BJ (cell line): Measurements from ENCODE around the gene NR5A2. TPM values are rescaled to one million over a fixed set of nuclear protein-coding genes. Genes with fewer than 3 reads are reported as not detected.

ENCODE experiments used
- CTCF ChIA-PET: fragments of 350-600 bp; formaldehyde crosslinking; extraction: SDS; loops from one replicate; lab custom pipeline; 2021; ENCODE audit warnings: antibody characterized with exemption, inconsistent platforms; lab: Yijun Ruan, JAX
- POLR2A ChIA-PET: fragments of 300-600 bp; sonication (Branson Sonifier 250); formaldehyde crosslinking; extraction: SDS; loops from one replicate; lab custom pipeline; 2021; ENCODE audit warnings: antibody characterized with exemption; lab: Charles Lee
- DNase-seq: peaks from one replicate; pipeline ENCODE4 v3.0.0-alpha.2; 2011; ENCODE audit warnings: low read depth
- H3K27me3 ChIP-seq: 2 replicates; pipeline ENCODE4 v1.6.0; 2011; ENCODE audit warnings: low read length; ENCODE audit not compliant: control insufficient read depth, insufficient read depth
- H3K36me3 ChIP-seq: 2 replicates; pipeline ENCODE4 v1.5.1; 2011; ENCODE audit warnings: low read length; ENCODE audit not compliant: control insufficient read depth, insufficient read depth
- H3K4me3 ChIP-seq: 2 replicates; pipeline ENCODE4 v1.5.1; 2011; ENCODE audit warnings: low read depth, mild to moderate bottlenecking, control low read depth, low read length
- CTCF ChIP-seq: IDR thresholded peaks from 2 replicates; pipeline ENCODE4 v1.5.1; 2011; ENCODE audit warnings: low read depth, mild to moderate bottlenecking, control low read depth, inconsistent platforms, low read length, moderate library complexity; ENCODE audit not compliant: insufficient read depth
- polyA plus RNA-seq: library from polyadenylated mRNA; depleted of rRNA; stranded (reverse); fragments of >200 nt; gene quantifications from 2 replicates; pipeline ENCODE4 v1.2.3, GENCODE V29; 2011

Gene NR5A2
- polyA plus RNA-seq, 1 experiment: 0.12 TPM

- Histone ChIP-seq H3K36me3 (no peaks in the 10 kb centered on the region), H3K4me3 (no peak overlapping the region), H3K27me3 (peaks cover 52% of the 10 kb centered on the region)
- TF ChIP-seq CTCF: no peak
- ChIA-PET POLR2A (no interaction called here), CTCF (no interaction called here)
- no peak for DNase-seq
These were observed 14.0 kb downstream of the NR5A2 start for GRCh38 chr1:200041337-200042118.

GRCh38 chr1:200042119-200042551, 14.6 kb downstream of the NR5A2 start:
- Histone ChIP-seq H3K27me3 (peaks cover 46% of the 10 kb centered on the region), H3K36me3 (no peaks in the 10 kb centered on the region), H3K4me3 (no peak overlapping the region)
- no peak for TF ChIP-seq CTCF
- ChIA-PET POLR2A (no interaction called here), CTCF (no interaction called here)
- no peak for DNase-seq

DNA sequence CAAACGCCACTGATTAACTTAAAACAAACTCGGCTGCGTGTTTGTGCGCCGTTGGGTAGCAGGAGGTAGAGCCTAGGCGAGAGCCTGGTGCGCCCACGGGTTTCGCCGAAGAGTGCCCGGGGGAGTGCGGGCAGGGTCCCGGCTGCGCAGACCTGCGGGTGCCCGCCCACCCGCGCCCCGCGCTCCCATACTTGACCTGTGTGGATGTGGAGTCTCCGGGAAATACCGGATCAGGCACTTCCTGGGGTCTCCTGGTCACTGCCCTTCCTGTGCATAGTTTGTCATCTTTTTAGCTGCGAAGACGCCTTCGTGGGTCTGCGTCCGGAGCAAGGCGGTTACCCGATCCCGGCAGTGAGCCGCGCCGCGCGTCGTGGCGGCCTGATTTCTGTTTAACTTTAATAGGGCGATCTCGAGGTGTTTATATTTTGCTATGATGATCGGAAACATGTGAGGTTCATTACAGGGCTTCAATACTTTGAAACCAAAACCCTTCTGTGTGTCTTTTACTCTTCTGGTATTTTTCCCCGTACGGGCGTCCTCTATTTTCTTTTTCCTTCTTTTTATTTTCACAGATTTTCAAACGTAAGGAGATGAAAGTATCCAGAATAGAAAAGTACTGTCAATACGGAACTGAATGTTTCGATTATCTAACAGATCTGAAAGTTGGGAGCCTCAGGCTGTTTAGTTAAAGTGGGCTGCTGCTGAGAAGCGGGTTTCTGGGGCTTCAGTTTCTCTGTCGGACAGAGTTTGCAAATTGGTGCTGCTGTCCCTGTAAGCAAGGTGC, 15.2 kb downstream of the NR5A2 start:
- DNase-seq: no peak
- POLR2A ChIA-PET: no interaction called here

GRCh38 chr1:200043336-200043668, 15.8 kb downstream of the NR5A2 start:
- Histone ChIP-seq H3K36me3 (no peaks in the 10 kb centered on the region), H3K27me3 (peaks cover 40% of the 10 kb centered on the region), H3K4me3 (no peak overlapping the region)
- no peak for TF ChIP-seq CTCF
- ChIA-PET POLR2A (no interaction called here), CTCF (interaction anchor here (1.3 kb wide), 1 partner anchor 24 kb away, joined by 3 read pairs; no protein-coding TSS in a partner anchor)
- DNase-seq: no peak

More for the DNA sequence above, 15.2 kb downstream of the NR5A2 start:
- Histone ChIP-seq H3K27me3 (peaks cover 43% of the 10 kb centered on the region), H3K4me3 (no peak overlapping the region), H3K36me3 (no peaks in the 10 kb centered on the region)
- TF ChIP-seq CTCF: no peak
- CTCF ChIA-PET: no interaction called here

DNA sequence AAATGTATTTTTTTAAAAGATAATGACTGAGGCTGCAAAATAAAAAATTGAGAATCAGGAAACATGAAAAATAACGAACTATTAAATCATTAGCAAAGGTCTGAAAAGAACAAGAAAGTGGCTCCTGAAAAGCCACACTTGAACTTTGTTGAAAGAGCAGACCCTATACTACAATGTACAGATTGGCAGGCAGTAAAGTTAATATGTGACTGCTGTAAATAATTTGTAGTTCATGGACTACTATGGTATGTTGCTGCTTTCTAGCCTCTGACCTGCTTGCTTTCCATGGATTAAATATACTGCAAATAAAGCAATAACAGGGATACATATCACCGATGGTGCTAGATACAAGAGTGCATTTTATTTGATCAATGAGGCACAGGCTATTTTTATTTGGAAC, 18.6 kb downstream of the NR5A2 start:
- no peaks in the 10 kb centered on the region for H3K36me3 ChIP-seq
- ChIA-PET CTCF (no interaction called here), POLR2A (no interaction called here)
- DNase-seq: no peak
- TF ChIP-seq CTCF: no peak
- H3K27me3 ChIP-seq: peaks cover 21% of the 10 kb centered on the region
- H3K4me3 ChIP-seq: no peak overlapping the region
